NCI-H128 (cell line): ENCODE results near the gene TENT4B.

Source experiments
- DNase-seq: peaks from one replicate; lab custom pipeline; 2025; ENCODE audit not compliant: unreplicated experiment; lab: John Stamatoyannopoulos, UW

TENT4B gene

GRCh38 chr16:50254072-50254471, 101.0 kb downstream of the TENT4B start:
- DNase-seq, result no peak

DNA sequence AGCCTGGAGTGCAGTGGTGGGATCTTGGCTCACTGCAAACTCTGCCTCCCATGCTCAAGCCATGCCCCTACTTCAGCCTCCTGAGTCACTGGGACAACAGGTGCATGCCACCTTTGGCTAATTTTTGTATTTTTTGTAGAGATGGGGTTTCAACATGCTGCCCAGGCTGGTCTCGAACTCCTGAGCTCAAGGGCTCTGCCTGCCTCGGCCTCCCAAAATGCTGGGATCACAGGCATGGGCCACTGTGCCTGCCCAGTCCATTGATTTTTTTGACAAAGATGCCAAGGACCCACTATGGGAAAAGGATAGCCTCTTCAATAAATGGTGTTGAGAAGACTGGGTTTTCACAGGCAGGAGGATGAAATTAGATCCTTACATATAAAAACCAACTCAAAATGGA, 102.4 kb downstream of the TENT4B start:
- DNase-seq, result no peak

DNA sequence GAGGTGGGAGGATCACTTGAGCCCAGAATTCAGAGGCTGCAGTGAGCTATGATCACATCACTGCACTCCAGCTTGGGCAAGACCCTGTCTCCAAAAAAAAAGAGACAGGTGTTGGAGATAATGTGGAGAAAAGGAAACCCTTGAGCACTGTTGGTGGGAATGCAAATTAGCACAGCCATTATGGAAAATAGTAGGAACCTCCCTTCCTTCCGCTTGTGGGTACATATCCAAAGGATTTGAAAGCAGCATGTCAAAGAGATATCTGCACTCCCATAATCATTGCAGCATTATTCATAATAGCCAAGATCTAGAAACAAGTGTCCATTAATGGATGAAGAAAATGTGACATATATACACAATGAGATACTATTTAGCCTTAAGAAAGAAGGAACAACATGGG, 103.5 kb downstream of the TENT4B start:
- DNase-seq, result no peak

DNA sequence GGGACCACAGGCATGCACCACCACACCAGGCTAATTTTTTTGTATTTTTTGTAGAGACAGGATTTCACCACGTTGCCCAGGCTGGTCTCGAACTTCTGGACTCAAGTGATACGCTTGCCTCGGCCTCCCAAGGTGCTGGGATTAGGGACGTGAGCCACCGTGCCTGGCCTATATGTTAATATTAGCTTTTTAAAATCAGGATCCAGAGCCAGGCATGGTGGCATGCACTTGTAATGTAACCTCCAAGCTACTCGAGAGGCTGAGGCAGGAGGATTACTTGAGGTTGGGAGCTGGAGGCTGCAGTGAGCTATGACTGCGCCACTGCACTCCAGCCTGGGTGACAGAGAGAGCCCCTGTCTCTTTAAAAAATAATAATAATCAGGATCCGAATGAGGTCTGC, 104.8 kb downstream of the TENT4B start:
- DNase-seq, result no peak

- DNase-seq, result no peak
Observed at GRCh38 chr16:50259334-50260205, 106.5 kb downstream of the TENT4B start.

DNA sequence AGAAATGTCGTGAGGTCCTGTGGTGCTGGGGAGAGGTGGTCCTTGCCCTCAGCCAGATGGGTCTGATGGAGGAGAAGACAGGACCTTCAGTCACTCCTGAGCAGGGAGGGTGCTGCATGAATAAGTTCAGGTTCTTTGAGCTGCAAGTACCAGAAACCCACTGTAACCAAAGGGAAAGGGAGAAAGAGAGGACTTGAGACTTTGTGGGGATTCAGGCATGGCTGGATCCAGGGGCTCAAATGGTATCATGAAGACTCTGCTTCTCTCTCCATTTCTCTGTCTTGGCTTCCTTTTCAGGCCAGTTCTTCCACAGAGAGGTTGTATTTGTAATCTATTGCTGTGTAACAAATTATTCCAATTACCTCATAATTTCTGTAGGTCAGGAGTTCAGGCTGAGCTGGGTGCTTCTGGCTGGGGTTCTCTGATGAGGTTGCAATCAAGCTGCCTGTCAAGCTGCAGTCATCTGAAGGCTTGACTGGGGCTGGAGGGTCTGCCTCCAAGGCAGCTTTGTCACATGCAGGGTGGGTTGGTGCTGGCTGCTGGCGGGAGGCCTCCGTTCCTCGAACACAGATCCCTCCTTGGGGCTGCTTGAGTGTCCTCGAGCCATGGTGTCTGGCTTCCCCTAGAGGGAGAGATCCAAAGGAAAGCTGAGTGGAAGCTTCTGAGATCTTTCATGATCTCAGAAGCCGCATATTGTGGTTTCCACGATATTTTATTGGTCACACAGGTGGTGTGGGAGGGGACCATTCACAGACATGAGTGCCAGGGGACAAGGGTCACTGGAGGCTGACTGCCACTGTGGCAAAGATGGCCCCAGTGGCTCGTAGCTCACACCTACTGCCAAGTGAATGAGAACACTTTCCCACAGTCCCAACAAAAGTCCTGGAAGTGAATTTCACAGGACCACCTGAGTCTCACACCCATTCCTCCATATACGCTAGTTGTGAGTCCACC, 107.4 kb downstream of the TENT4B start:
- DNase-seq, result no peak

DNA sequence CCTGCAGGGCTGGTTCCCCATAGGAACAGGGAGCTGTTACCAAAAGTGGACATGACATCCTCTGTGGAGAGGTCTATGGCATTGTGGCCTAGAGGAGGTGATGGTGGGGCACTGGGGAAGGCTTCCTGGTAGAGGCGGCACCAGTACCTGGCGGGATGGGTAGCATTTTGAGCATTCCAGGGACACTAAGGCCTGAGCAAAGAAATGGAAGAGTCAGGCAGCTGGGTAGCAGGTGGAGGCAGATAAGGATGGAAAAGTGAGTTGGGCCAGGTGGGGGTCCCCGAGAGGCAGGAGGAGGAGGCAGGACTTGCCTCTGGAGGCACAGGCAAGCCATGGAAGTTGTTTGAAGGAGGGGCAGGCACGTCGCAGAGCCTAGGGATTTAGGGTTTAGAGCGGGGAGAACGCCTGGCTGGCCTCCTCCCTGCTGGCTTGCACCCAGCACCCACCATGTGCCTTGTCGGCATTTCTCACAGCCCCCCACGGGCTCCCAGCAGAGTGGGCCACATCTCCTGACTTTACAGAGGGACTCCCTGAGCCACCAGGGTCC, 108.1 kb downstream of the TENT4B start:
- DNase-seq, result no peak

GRCh38 chr16:50261707-50262235, 108.7 kb downstream of the TENT4B start:
- no peak for DNase-seq

DNA sequence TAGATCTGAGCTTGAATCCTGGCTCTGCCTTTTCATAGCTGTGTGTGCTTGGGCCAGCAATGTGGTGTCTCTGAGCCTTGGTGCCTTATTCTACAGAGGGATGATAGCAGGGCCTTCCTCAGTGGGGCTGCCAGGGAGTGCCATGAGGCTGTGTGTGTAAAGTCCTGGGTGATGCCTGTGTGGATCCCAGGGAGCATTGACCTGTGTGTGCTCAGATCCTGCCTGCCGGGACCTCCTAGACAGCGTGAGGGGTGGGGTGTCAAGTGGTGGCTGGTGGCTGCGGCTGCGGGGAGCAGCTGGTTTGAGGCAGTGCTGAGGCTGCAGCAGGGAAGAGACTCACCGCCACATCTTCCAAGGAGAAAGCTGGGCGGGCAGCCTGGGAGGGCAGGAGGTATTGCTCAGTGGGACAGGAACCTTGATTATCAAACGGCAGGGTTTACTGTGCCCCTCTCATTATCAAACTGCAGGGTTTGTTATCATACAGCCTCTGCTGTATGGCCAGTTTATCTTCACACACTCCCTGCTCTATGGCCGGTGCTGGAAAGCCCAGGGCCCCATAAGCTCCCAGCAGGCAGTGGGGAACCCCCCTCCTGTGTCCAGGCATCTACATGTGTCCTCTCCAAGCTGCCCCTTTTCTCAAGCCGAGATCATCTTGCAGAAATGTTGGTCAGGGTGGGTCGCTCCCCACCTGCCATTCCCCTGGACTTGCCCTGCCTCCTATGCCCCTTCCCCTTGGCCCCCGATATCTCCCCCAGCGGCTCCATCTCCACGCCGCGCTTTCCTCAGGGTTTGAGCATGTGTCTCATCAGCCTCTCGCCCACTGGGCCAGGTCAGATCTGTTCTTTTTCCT, 110.2 kb downstream of the TENT4B start:
- DNase-seq, result no peak

DNA sequence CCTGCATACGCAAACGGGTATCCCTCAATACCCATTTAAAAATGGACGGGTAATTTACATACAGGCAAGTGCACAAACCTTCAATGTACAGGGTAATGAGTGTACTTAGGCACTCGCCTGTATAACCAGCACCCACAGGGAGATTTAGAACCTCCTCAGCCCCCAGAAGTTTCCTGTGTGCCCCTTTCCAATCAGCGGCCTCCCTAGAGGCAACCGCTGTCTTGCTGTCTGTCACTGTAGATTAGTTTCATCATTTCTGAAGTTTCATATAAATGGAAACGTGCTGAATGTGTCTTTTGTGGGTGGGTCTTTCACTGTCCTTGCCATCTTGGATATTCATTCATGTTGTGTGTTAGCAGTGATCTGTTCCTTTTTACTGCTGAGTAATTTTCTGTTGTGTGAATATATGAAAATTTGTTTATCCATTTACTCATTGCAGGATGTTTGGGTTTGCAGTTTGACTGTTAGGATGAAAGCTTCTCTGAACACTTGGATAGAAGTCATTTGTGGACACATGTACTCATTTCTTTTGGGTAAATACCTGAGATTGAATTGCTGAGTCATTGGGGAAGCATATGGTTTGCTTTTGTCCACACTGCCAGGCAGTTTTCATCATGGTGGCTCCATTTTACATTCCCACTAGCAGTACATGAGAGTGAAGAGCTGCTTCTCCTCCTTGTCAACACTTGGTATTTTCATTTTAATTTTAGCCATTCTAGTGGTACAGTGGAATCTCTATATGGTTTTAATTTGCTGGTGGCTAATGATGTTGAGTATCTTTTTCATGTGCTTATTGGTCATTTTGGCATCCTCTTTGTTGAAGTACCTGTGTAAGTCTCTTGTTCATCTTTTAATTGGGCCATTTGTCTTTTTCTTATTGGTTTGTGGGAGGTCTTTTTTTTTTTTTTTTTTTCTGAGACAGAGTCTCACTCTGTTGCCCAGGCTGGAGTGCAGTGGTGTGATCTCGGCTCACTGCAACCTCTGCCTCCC, 111.1 kb downstream of the TENT4B start:
- no peak for DNase-seq

GRCh38 chr16:50265260-50265659, 112.2 kb downstream of the TENT4B start:
- no peak for DNase-seq

DNA sequence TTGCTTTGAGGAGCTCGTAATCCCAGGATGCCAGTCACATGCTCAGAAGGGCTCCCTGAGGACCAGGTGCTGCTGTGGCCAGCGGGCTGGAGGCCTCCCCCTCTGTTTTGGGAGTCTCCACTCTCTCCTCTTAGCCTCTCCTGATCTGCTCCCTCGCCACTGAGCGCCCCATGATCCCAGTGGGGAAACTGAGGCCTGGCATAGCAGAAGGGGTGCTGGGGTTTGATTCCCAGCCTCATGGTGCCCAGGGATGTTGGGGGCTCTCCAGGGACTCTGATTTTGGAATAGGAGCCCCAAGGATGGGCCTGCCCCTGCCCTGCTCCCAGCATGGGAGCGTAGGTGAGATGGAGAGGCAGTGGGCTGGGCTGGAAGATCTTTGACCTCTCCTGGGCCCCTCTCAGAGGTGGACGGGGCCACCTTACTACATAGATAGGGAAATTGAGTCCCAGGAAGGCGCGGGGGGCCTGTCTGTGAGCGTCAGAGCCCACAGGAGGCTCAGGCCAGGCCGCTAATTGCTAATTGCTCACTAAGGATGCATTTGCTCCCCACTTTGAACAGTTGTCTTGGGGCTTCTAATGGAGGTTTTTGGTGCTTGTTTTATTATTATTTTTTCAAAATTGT, 112.7 kb downstream of the TENT4B start:
- DNase-seq, result no peak

DNA sequence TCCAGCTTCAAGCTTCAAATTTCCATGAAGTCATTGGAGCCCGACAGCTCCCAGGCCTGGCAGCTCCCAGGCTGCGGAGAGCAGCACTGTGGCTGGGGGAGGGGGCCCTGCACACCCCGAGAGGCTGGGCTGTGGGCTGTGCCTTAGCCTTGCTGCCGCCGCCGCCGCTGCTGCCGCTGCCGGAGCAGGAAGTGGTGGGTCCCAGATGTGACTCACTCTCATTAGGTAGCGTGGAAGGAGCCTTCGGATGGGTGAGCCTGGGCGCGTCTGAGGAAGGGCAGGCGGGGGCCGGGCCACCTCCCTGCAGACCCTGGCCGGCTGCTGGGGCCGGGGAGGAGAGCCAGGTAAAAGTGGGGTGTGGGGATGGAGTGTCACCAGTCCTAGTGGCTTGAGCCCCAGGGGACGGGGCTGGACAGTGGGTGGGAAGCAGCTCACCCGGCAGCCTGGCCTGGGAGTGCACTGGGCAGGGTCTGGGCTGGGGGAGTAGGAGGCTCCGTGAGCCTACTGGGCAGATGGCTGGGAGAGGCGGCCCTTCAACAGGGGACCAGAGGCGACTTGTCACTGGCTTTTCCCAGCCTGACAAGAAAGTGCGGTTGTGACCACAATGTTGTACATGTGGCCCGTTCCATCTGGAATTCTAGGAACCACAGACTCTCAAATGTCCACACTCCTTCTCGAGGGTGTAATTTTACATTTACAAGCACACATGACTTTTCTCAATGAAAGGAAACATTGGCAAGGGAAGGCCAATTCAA, 113.4 kb downstream of the TENT4B start, which contains the start of gene ADCY7:
TSS of gene ADCY7 (plus strand) at position 215 of the 755 bp plus-strand sequence. CDS start 21,629 bp downstream, outside the sequence.
- no peak for DNase-seq

- no peak for DNase-seq
Observed at GRCh38 chr16:50267151-50267631, 114.1 kb downstream of the TENT4B start.

GRCh38 chr16:50267651-50268050, 114.5 kb downstream of the TENT4B start:
- no peak for DNase-seq

- no peak for DNase-seq
Observed at GRCh38 chr16:50268352-50268751, 115.2 kb downstream of the TENT4B start.

DNA sequence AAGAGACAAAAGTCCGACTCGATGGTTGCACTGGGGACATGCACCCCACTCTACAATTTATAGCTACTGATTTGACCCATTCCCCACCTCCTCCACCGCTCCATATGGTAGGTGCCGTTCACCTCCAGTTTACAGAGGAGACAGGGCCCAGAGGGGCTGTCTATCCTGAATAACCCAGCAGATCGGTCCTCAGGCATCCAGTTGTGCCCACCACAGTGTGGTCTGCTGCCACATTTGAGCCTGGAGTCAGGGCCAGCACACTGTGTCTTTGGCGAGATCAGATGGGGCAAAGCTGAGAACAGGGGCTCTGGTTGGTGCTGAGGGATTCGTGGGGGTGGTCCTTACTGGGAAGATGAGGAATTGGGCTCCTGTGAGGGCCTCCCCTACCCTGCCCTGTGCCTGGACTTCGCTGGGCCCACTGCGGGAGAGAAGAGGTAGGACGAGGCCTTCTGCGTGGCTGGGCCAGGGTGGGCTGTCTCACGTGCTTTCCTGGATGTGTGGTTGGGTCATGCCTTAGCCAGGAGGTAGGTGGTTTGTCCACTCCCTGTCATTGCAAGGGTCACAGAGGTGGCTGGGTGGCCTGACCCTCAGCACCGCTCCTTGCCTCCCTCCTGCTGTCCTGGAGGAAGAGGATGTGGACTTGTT, 116.1 kb downstream of the TENT4B start:
- no peak for DNase-seq
